ENCODE data around the gene CHRDL2.

DNA sequence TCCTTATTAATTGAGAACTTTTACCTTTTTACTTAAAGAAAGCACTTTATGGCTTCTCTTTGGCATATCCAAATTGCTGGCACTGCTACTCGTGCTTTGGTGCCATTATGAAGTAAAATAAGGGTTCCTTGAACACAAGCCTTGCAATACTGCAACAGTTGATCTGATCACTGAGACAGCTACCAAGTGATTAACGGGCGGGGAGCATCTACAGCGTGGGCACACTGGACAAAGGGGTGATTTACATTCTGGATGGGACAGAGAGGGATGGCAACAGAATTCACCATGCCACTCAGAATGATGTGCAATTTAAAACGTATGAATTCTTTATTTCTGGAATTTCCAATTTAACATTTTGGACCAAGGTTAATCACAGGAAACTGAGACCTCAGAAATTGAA lies 7.7 kb downstream of the CHRDL2 start:
- TF ChIP-seq CTCF (IDR thresholded peaks at IDR 0.05) = no peak
- no peak for TF ChIP-seq POLR2A (IDR thresholded peaks at IDR 0.05)

Measured in breast epithelium (tissue), 3 donors.